T-helper 1 cell treated with Interleukin-12 subunit alpha and Interleukin-12 subunit beta and Interleukin-4 antibody, amounts not matched to agents 30 ng/mL and 1 ng/mL, for 36 hours (primary cell): Measurements from ENCODE around the gene PMEL. TPM values are rescaled to one million over a fixed set of nuclear protein-coding genes. Genes with fewer than 3 reads are reported as not detected.
"Not testable (repeated sequence)": the region's sequence is repeated elsewhere in the genome, so short reads cannot be mapped to it uniquely, and the experiment has no call there.

Experiments
- intact Hi-C: fragments of 100-400 bp; cut with micrococcal nuclease; formaldehyde crosslinking; loops from one replicate; pipeline ENCODE4 v1.15.1; 2024
- total RNA-seq: library from RNA; stranded (reverse); gene quantifications from 2 replicates; pipeline ENCODE4 v1.2.3, GENCODE V29; 2022

The PMEL gene
- total RNA-seq: not detected in 2 replicates

DNA sequence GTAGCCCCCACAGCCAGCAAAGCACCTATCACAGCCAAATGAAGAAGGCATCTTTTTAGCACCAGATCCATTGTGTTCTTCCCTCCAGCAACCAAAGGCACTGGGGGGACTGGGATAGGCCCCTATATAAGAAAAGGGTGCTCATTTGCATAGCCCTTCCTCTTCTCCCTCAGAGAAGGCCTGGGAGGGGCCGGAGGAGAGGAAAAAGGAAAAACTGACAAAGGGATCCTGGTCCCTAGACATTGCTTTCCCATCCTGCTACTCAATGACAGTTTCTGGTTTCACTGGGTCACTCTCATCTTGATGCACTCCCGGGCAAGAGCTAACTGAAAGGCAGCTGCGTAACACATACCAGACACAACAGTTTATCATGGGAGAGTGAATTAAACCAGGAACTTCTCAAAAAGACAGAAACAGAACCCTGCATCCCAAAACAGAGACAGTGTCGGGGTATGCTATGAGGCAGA, at the start of gene PMEL:
TSS of gene PMEL (minus strand) at position 102 of the 467 bp plus-strand sequence. CDS start at position 71, 31 bp downstream.
- intact Hi-C loops: loop anchor here (1.0 to 2.0 kb wide), 3 partner anchors 8 to 41 kb away; partner anchors contain the start of genes DGKA and RAB5B

DNA sequence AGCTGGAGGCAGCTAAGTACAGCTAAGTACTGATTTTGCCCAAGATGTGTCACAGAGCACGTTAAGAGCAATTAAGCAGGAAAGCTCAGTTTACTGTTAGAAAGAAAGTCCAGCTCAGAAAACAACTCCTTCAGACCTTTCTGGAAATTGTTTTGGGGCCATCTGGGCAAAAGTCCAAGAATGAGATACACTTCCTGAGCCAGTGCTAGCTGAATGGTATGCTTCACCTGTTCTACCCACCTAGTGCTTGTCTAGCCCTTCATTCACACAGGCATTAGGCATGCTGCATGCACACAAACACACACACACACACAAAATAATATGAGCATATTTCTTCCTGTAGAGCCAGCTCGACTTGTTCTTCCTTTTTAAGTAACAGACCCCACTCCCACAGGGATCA, 48.4 kb upstream of the PMEL start:
- intact Hi-C loops: no loop called here

DNA sequence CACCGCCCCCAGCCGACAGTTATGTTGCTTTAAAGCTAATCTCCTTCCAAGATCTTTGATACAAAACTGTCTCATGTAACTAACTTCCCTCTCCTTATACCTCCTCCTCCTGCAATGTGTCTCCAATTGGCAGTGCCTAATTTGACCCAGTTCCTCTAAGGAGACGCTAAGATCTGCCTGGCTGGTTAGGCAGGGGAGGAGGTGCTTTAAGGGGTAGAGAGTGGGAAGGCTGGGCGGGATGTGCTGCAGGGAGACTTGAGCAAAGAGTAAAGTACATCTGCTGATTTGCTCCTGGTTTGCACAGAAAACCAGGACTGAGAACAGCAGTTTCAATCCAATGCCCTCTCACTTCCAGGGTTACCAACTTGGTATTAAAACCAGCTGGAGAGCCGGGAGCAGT, 47.6 kb upstream of the PMEL start:
- intact Hi-C loops: no loop called here

DNA sequence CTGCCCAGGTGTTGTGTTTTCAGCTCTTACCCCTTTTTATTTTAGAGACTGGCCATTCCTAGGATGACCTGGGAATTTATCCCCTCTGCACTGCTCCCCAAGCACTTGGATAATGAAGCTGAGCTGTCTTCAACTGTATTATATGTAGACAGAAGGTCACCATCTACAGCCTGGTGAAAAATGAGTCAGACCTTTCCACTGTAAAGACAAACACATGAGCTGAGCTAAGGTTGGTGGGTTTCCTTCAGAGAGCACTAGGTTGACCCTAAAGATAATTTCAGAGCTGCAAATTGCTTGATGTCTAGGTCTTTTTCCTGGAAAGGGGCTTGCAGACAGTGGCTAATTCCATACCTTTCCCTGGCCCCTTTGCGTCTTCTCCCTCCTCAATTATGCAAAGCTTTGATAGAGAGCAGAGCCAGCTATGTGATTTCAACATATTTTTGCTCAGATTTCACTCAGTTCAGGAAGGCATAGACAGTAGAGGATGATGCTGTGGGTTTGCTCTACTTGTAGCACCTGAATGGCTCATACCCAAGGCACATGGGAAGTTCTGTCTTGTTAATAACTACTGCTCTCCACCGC, 45.8 kb upstream of the PMEL start:
- intact Hi-C loops: no loop called here

DNA sequence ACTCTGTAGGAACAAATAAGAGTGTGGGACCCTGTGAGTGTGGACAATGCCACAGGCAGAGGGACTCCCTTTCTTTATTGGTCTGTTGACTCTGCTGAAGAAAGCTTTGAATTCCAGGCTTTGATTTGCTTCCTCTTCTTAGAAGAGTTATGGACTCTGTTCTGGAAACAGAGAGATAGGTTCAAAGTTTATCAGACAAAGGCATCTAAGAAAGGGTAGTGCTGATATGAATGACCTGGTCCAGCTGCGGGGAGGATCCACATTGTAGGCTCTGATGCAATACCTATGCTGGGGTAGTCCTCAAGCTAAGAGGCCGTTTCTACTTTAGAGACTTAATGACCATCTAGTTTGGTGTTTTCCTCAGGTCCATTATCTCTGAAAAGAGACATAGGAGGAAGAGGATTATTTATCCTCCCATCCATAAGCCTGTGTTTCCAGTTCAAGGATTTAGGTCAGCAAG, 44.3 kb upstream of the PMEL start:
- intact Hi-C loops: no loop called here

DNA sequence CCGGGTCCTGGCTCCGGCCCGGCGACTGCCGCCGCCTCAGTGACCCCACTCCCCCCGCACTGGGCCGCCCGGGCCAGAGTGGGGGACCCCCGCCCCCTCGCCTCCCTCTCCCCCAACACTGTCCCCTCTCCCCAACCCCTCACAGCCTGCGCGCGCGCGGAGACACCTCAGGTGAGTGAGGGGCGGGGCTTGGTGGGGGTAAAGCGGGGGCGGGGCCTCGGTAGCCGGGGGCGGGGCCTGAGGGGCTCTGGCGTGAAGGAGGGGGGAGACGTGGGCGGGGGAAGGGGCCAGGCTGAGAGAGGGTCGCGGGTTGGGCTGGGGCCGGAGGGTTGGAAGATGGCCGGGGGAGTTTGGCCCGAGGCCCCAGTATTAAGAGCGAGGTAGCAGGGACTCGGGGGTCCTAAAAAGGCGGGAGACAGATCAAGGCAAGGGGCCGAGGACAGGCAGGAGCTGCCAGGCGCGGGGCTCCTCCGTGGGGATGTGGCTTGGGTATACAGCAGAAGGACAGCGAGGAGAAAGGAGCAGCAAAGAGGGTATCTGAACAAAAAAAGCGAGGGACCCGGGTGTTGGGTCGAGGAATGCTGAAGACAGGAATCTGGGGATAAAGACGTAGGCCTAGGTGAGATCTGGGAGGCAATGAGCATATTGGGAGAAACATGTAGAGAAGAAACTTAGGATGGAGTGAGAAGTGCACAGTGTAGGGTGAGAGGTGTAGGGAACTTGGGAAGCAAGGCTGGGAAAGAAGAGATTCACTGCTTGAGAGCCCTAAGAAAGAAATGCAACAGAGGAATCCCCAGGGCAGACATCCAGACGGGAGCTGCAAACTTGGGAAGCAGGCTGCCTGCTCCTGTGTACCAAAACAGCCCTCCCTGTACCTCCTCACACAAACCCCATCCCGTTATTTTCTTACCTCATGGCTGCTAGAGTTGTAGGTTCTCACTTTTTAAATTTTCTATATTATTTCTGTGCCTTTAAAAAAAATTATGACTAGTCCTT, 42.0 kb upstream of the PMEL start:
- intact Hi-C loops: loop anchor here (1.0 to 2.0 kb wide), 6 partner anchors 12 to 96 kb away; partner anchors contain the start of genes CDK2, IKZF4, PA2G4 and PMEL

DNA sequence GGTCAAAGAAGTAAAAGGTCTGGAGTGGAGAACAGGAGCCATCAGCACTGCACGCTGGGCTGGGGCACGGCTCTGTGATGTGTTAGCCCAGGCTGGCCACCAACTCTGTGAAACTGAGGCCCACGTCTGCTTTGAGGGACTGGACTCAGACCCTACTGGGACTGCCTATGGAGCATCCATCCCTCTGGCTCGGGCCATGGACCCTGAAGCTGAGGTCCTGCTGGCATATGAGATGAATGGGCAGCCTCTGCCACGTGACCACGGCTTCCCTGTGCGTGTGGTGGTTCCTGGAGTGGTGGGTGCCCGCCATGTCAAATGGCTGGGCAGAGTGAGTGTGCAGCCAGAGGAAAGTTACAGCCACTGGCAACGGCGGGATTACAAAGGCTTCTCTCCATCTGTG, 38.4 kb upstream of the PMEL start:
- intact Hi-C loops: no loop called here

DNA sequence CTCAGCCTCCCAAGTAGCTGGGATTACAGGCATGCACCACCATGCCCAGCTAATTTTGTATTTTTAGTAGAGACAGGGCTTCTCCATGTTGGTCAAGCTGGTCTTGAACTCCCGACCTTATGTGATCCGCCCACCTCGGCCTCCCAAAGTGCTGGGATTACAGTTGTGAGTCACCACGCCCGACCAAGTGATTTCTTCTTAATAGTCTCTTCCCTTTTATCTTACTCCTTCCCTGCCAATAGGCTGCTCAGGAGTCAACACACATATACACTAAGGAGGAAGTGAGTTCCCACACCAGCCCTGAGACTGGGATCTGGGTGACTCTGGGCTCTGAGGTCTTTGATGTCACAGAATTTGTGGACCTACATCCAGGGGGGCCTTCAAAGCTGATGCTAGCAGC, 37.5 kb upstream of the PMEL start:
- intact Hi-C loops: not testable (repeated sequence)

DNA sequence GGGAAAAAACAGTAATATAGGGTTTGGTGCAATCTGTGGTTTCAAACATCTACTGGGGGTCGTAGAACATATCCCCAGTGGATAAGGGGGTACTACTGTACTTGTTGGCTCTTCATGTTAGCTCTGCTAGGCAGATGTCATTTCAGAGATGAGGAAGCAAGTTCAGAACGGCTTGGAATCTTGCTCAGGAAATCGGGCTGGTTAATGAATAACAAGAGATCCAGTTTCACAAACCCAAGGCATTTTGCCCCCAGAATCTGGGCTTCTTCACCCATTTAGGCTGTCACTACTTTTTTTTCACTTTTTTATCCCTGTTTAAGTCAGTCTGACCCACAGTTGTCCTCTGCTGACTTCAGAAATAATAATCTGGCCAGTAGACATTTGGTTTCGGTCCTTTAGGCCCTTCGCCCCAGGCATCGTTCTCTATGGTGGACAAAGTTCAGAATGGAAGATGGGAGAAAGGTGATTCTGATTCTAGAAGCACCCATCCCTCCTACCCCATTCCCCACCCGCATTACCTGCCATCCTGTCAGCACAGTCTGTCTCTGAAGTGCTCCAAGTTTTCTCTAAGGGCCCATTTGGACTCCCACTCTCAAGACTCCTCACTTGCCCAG, 35.8 kb upstream of the PMEL start:
- intact Hi-C loops: no loop called here

DNA sequence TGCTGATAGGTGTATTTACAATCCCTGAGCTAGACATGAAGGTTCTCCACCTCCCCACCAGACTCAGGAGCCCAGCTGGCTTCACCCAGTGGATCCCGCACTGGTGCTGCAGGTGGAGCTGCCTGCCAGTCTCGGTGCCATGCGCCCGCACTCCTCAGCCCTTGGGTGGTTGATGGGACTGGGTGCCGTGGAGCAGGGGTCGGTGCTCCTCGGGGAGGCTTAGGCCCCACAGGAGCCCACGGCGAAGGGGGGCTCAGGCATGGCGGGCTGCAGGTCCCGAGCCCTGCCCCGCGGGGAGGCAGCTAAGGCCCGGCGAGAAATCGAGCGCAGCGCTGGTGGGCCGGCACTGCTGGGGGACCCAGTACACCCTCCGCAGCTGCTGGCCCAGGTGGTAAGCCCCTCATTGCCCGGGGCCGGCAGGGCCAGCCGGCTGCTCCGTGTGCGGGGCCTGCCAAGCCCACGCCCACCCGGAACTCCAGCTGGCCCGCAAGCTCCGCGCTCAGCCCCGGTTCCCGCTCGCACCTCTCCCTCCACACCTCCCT, 34.2 kb upstream of the PMEL start:
- intact Hi-C loops: not testable (repeated sequence)

DNA sequence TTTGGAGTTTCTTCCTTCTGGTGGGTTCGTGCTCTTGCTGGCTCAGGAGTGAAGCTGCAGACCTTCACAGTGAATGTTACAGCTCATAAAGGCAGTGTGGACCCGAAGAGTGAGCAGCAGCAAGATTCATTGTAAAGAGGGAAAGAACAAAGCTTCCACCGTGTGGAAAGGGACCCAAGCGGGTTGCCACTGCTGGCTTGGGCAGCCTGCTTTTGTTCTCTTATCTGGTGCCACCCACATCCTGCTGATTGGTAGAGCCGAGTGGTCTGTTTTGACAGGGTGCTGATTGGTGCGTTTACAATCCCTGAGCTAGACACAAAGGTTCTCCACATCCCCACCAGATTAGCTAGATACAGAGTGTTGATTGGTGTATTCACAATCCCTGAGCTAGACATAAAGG, 33.7 kb upstream of the PMEL start:
- intact Hi-C loops: not testable (repeated sequence)

DNA sequence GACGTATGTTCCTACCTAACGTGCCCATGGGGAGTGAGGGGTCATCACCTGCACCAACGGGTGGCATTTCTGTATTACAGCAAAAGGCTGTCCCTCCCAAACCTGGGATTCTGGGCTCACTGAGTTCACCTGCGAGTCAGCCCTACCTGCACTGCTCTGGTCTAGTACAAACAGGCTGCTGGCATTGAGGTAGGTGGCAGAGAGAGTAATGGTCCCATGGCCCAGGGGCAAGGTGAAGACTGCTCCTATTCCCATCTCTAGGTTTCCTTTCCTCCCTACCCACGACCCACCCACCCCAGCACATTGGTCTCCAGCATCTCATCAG, 31.7 kb upstream of the PMEL start:
- intact Hi-C loops: loop anchor here (2.0 kb wide), 1 partner anchor 67 kb away; the partner anchor contains the start of gene DGKA

DNA sequence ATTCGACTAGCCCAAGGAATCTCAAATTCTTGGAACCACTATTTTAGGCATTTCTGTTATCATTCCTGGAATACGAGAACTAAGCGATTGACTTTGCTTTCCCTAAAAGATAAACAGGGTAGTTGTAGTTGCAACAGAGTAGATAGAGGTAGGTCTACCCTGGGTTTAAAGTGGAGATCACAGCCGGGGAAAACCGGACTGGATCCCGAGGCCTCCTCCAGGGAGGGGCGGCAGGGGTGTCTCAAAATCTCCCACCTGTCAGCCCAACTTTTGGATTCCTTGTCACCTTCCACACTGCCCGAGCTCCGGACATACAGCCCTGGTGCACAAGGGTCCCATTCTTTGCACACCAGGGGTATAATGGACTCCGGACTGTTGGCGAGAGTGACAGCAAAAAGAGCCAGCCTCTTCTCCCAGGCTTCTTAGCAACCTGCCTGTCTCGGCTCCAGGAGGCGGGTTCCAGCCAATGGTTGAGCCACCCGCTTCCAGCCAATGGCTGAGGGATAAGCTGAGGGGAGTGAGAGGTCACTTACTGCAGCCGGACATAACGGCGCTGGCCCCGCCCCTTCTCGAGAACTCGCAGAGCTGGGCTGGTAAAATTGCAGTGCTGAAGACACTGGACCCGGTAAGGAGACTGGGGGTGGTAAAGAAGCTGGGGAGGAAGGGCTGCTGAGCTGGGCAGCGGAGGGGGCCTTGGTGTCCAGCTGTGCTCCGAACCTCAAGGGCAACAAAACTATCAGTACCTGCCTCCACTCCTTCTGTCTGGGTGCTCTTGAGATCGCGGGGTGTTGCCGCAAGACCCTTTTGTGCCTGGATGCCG, 31.1 kb upstream of the PMEL start, which contains the start of gene SUOX:
TSS of gene SUOX (plus strand) at position 562 of the 820 bp plus-strand sequence. CDS start 4,946 bp downstream, outside the sequence.
- intact Hi-C loops: loop anchor here (1.0 to 2.0 kb wide), 9 partner anchors 10 to 259 kb away; partner anchors contain the start of genes DGKA, RPS26 and ZC3H10

DNA sequence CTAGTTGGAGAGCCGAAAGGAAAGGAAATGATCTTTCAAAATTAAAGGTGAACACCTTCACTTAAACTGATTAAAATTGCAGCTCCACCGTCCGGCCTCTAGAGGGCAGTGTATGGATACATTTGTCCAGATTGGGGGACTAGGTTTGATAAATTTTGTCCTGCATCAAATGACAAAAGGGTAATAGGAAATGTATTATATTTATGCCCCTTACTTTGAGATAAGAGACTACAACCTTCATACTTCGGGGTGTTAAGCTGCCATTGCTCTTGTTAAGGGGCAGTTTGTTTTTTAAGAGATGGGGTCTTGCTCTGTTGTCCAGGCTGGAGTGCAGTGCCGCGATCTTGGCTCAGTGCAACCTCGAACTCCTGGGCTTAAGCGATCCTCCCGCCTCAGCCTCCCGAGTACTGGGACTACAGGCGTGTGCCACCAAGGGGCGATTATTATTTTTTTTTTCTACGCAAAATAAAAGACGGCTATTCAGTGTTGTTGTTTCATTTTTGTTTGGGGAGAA, 30.4 kb upstream of the PMEL start:
- intact Hi-C loops: loop anchor here (1.0 to 2.0 kb wide), 9 partner anchors 11 to 258 kb away; partner anchors contain the start of genes DGKA, RPS26 and ZC3H10

DNA sequence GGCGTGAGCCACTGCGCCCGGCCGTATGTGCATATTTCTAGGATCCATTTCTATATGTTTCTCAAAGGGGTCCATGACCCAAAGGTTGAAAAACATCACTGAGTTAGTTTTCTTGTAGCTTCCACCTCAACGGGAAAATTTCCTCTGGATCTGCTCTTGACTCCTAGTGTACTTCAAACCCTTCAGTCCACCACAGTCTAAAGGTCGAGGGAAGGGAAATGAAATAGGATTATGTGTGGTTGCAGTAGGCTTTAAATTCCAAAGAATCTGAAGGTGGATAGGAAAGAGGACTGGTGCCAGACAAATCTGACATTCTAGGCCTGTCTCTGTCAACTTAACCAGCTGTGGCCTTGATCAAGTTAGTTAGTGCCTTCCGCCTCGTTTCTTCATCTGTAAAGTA, 29.5 kb upstream of the PMEL start:
- intact Hi-C loops: no loop called here

DNA sequence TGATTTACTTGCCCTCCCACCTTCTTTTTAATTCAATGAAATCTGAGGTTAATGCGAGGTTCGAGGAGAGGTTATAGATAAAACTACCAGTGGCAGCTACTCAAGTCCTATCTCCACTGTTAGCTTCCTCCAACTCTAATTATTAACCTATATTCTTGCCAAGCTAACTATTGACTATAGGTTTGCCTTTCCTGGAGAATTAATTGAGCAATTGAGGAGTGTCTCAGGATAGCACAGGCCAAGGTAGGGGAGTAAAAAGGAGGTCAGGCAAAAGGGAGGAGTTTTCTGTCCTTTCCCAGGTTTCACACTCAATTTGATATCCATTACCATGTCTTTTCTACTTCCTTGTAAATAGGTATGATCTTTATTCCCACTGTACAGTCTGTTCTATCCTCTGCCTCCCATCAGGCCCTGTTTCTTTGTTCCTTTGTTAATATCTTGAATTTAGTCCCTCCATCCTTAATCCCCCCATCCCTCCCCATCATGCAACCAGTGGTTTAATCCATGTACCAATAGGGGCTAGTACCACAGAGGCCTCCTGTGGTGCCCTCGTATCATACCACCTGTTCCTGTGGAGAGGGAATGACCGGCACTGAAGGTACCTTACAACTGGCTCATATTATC, 27.5 kb upstream of the PMEL start:
- intact Hi-C loops: no loop called here

DNA sequence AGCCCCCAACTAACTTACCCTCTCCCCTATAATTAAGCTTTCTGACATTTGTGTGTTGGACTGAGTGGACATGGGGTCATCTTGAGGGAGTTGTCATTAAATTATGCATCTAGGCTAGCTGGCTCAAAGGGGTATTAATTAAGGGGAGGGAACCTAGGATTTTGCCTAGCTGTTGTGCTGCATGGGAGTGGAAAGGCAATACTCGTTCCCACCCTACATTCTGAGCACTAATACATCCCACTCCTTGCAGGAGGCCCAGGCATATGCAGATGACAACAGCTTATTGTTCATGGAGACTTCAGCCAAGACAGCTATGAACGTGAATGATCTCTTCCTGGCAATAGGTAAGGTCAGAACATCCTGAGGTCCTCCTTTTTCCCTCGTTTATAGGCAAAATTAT, 25.3 kb upstream of the PMEL start:
- intact Hi-C loops: no loop called here

DNA sequence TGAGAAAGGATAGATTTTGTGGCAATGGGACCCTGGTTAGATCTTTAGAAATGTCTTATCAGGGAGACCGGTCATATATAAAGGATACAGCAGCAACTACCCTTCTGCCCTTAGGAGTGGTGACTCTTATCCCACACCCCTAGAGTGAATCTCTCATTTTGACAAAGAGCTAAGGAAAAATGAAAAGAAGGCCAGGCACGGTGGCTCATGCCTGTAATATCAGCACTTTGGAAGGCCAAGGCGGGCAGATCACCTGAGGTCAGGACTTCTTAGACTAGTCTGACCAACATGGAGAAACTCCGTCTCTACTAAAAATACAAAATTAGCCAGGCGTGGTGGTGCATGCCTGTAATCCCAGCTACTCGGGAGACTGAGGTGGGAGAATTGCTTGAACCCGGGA, 20.1 kb upstream of the PMEL start:
- intact Hi-C loops: not testable (repeated sequence)

DNA sequence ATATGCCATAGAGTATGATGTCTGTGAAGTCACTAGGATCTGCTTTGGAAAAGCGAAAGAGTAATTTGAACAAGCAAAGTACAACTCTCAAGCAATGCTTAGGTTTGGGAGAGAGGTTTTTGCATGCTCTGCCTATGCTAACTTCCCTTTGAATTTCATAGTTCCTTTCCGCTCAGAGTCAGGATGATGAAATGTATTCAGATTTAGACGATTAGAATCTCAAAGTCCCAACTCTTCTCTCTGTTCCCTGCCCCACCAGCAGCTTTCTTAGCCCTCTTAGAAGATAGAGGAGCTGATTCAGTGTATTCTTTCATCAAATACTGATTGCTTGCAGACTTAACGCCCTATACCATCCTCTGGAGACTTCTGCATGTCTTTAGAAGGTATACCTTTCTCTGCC, 19.5 kb upstream of the PMEL start:
- intact Hi-C loops: no loop called here

DNA sequence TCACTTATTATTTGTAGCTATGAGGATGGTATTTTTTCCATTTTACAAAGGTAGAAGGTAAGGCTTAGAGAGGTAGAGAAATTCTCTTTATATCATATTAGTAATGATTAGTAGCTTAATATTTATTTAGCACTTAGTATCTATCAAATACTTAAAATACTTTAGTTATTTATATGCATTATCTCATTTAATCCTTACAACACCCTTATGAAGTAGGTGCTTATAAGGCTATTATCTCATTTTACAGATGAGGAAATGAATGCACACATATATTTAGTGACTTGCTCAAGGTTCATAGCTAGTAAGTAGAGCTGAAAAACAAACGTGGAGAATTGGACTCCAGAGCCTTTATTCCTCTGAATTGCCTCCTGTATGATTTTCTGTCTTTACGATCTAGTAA, 19.0 kb upstream of the PMEL start:
- intact Hi-C loops: no loop called here
